Naive thymus-derived CD4-positive, alpha-beta T cell (primary cell): ENCODE data around the gene RNF150. TPM values are rescaled to one million over a fixed set of nuclear protein-coding genes. Genes with fewer than 3 reads are reported as not detected.

Experiments
- ATAC-seq: fragments of 150-1000 bp; cut with Tn5 transposase; 2 replicates; pipeline ENCODE4 v1.10.0; 2021; ENCODE audit warnings: mild to moderate bottlenecking, moderate library complexity
- CTCF ChIA-PET: fragments of 350-600 bp; sonication (Branson Sonifier 250); formaldehyde crosslinking; loops from one replicate; lab custom pipeline; 2021; ENCODE audit warnings: antibody characterized with exemption; lab: Charles Lee
- POLR2A ChIA-PET: fragments of 350-600 bp; sonication (Branson Sonifier 250); formaldehyde crosslinking; loops from one replicate; lab custom pipeline; 2021; ENCODE audit warnings: antibody characterized with exemption, inconsistent platforms; lab: Charles Lee
- DNase-seq, 9 donors: peaks; one replicate each; pipeline versions ENCODE4 v3.0.0 to v3.0.0-alpha.2; 2020 to 2022; ENCODE audit warnings: mixed read lengths in 1 of 9
- H3K27ac ChIP-seq: one replicate; pipeline ENCODE4 v1.7.0; 2013; ENCODE audit warnings: mild to moderate bottlenecking, low read depth, low read length, moderate library complexity
- H3K27me3 ChIP-seq, 2 donors: one replicate each; pipeline ENCODE4 v1.7.0; 2013; ENCODE audit warnings: low read length in 2 of 2, mild to moderate bottlenecking in 2 of 2, moderate library complexity in 2 of 2; ENCODE audit not compliant: control insufficient read depth in 2 of 2, insufficient read depth in 2 of 2
- H3K36me3 ChIP-seq, 3 experiments: 1 replicate in 2 of 3; 2 replicates in 1 of 3; pipeline ENCODE4 v1.7.0; 2013; ENCODE audit warnings: low read length in 3 of 3, mild to moderate bottlenecking in 3 of 3, moderate library complexity in 1 of 3; ENCODE audit not compliant: insufficient read depth in 3 of 3, control insufficient read depth in 2 of 3
- H3K4me1 ChIP-seq, 2 donors: one replicate each; pipeline ENCODE4 v1.7.0; 2013; ENCODE audit warnings: low read length in 2 of 2, mild to moderate bottlenecking in 2 of 2, moderate library complexity in 1 of 2; ENCODE audit not compliant: control insufficient read depth in 2 of 2, insufficient read depth in 2 of 2
- H3K4me3 ChIP-seq: 2 replicates; pipeline ENCODE4 v1.7.0; 2013; ENCODE audit warnings: mild to moderate bottlenecking, low read length
- H3K9me3 ChIP-seq, 3 experiments: 1 replicate in 2 of 3; 2 replicates in 1 of 3; pipeline ENCODE4 v1.7.0; 2013; ENCODE audit warnings: low read length in 3 of 3; ENCODE audit not compliant: control insufficient read depth in 2 of 3
- H3K27ac Mint-ChIP-seq, 9 donors: one replicate each; pipeline ENCODE4 v1.8.0; 2020 to 2022; ENCODE audit warnings: mixed read lengths in 9 of 9, mild to moderate bottlenecking in 8 of 9, moderate library complexity in 5 of 9, inconsistent platforms in 2 of 9
- H3K27me3 Mint-ChIP-seq, 5 donors: one replicate each; pipeline ENCODE4 v1.8.0; 2021 to 2022; ENCODE audit warnings: mixed read lengths in 5 of 5, mild to moderate bottlenecking in 1 of 5
- H3K36me3 Mint-ChIP-seq, 5 donors: one replicate each; pipeline ENCODE4 v1.8.0; 2020 to 2022; ENCODE audit warnings: mixed read lengths in 5 of 5, mild to moderate bottlenecking in 3 of 5, inconsistent platforms in 1 of 5
- H3K4me1 Mint-ChIP-seq, 7 donors: one replicate each; pipeline ENCODE4 v1.8.0; 2020 to 2022; ENCODE audit warnings: mixed read lengths in 7 of 7, mild to moderate bottlenecking in 3 of 7, inconsistent platforms in 1 of 7
- H3K4me3 Mint-ChIP-seq, 10 donors: one replicate each; pipeline ENCODE4 v1.8.0; 2020 to 2022; ENCODE audit warnings: mild to moderate bottlenecking in 10 of 10, mixed read lengths in 10 of 10, moderate library complexity in 6 of 10, inconsistent platforms in 2 of 10
- H3K9me3 Mint-ChIP-seq, 11 donors: one replicate each; pipeline ENCODE4 v1.8.0; 2020 to 2022; ENCODE audit warnings: mixed read lengths in 11 of 11, mild to moderate bottlenecking in 4 of 11, inconsistent platforms in 1 of 11, moderate library complexity in 1 of 11
- intact Hi-C, 2 donors: fragments of 100-400 bp; cut with micrococcal nuclease; formaldehyde crosslinking; loops; one replicate each; pipeline ENCODE4 v1.15.1; 2023
- polyA plus RNA-seq, 2 donors: library from polyadenylated mRNA; unstranded; fragments of 300-500 nt; fragmentation: Illumina TruSeq; gene quantifications; one replicate each; pipeline ENCODE4 v1.2.3, GENCODE V29; 2021
- total RNA-seq, 6 experiments: library from RNA in 5 of 6; stranded (reverse) in 5 of 6; gene quantifications; 1 replicate in 5 of 6; 2 replicates in 1 of 6; pipeline ENCODE4 v1.2.3 and lab custom pipeline; 2021 to 2026

The RNF150 gene
- total and polyA plus RNA-seq, 7 experiments from 2014 or later, result 0.02 TPM; not detected in 6

GRCh38 chr4:140928880-140929279 lies 204.4 kb downstream of the RNF150 start:
- Histone ChIP-seq H3K27ac (no peak overlapping the region), H3K9me3 (no peaks in the 10 kb centered on the region), H3K4me1 (no peaks in the 10 kb centered on the region), H3K27me3 (no peaks in the 10 kb centered on the region), H3K4me3 (no peak overlapping the region), H3K36me3 (no peaks in the 10 kb centered on the region)
- CTCF ChIA-PET, result no interaction called here
- POLR2A ChIA-PET, result no interaction called here
- intact Hi-C loops, result no loop called here
- Mint-ChIP-seq H3K27ac (no peak overlapping the region), H3K36me3 (no peaks in the 10 kb centered on the region), H3K9me3 (peaks cover 0 to 6% (median 0%) of the 10 kb centered on the region in 11 donors), H3K4me1 (no peaks in the 10 kb centered on the region), H3K4me3 (no peak overlapping the region), H3K27me3 (peaks cover 11 to 28% (median 14%) of the 10 kb centered on the region in 5 donors)
- no peak for DNase-seq
- ATAC-seq, result no peak

GRCh38 chr4:140926672-140927071 lies 206.6 kb downstream of the RNF150 start:
- H3K4me3 ChIP-seq, result no peak overlapping the region
- Mint-ChIP-seq H3K9me3 (peaks cover 0 to 6% (median 0%) of the 10 kb centered on the region in 11 donors), H3K4me3 (no peak overlapping the region), H3K36me3 (no peaks in the 10 kb centered on the region), H3K27me3 (peaks cover 5 to 15% (median 7%) of the 10 kb centered on the region in 5 donors), H3K27ac (no peak overlapping the region), H3K4me1 (no peaks in the 10 kb centered on the region)
- no peak for DNase-seq
- ATAC-seq, result no peak
- H3K27me3 ChIP-seq, result no peaks in the 10 kb centered on the region
- H3K9me3 ChIP-seq, result no peaks in the 10 kb centered on the region
- no peaks in the 10 kb centered on the region for H3K36me3 ChIP-seq
- H3K4me1 ChIP-seq, result no peaks in the 10 kb centered on the region
- ChIA-PET CTCF (no interaction called here), POLR2A (no interaction called here)
- intact Hi-C loops, result no loop called here
- no peak overlapping the region for H3K27ac ChIP-seq

GRCh38 chr4:140925417-140925816 lies 207.9 kb downstream of the RNF150 start:
- no peaks in the 10 kb centered on the region for H3K36me3 Mint-ChIP-seq
- no peaks in the 10 kb centered on the region for H3K27me3 ChIP-seq
- no peak overlapping the region for H3K4me3 ChIP-seq
- no peak overlapping the region for H3K4me3 Mint-ChIP-seq
- no peaks in the 10 kb centered on the region for H3K9me3 ChIP-seq
- POLR2A ChIA-PET, result no interaction called here
- DNase-seq (no peak), ATAC-seq (no peak)
- CTCF ChIA-PET, result no interaction called here
- H3K27ac Mint-ChIP-seq, result no peak overlapping the region
- H3K9me3 Mint-ChIP-seq, result peaks cover 0 to 3% (median 0%) of the 10 kb centered on the region in 11 donors
- H3K36me3 ChIP-seq, result no peaks in the 10 kb centered on the region
- H3K27me3 Mint-ChIP-seq, result peaks cover 0 to 4% (median 3%) of the 10 kb centered on the region in 5 donors
- no peak overlapping the region for H3K27ac ChIP-seq
- no peaks in the 10 kb centered on the region for H3K4me1 ChIP-seq
- intact Hi-C loops, result no loop called here
- no peaks in the 10 kb centered on the region for H3K4me1 Mint-ChIP-seq

GRCh38 chr4:140924761-140925392 lies 208.4 kb downstream of the RNF150 start:
- CTCF ChIA-PET, result no interaction called here
- no peak for DNase-seq
- peaks cover 0 to 4% (median 0%) of the 10 kb centered on the region in 11 donors for H3K9me3 Mint-ChIP-seq
- Histone ChIP-seq H3K36me3 (no peaks in the 10 kb centered on the region), H3K27ac (no peak overlapping the region), H3K4me1 (no peaks in the 10 kb centered on the region), H3K27me3 (no peaks in the 10 kb centered on the region), H3K9me3 (no peaks in the 10 kb centered on the region), H3K4me3 (no peak overlapping the region)
- intact Hi-C loops, result no loop called here
- no peak overlapping the region for H3K4me3 Mint-ChIP-seq
- no peak overlapping the region for H3K27ac Mint-ChIP-seq
- ATAC-seq, result no peak
- H3K27me3 Mint-ChIP-seq, result no peaks in the 10 kb centered on the region
- H3K4me1 Mint-ChIP-seq, result no peaks in the 10 kb centered on the region
- H3K36me3 Mint-ChIP-seq, result no peaks in the 10 kb centered on the region
- POLR2A ChIA-PET, result no interaction called here

GRCh38 chr4:140906993-140907962 lies 226.0 kb downstream of the RNF150 start:
- Mint-ChIP-seq H3K4me3 (no peak overlapping the region), H3K9me3 (peaks cover 0 to 3% (median 0%) of the 10 kb centered on the region in 11 donors), H3K27me3 (peaks cover 0 to 19% (median 8%) of the 10 kb centered on the region in 5 donors), H3K4me1 (peaks cover 0 to 2% (median 0%) of the 10 kb centered on the region in 7 donors), H3K36me3 (no peaks in the 10 kb centered on the region), H3K27ac (no peak overlapping the region)
- Histone ChIP-seq H3K4me1 (no peaks in the 10 kb centered on the region), H3K27me3 (no peaks in the 10 kb centered on the region), H3K4me3 (no peak overlapping the region), H3K9me3 (no peaks in the 10 kb centered on the region), H3K36me3 (no peaks in the 10 kb centered on the region), H3K27ac (no peak overlapping the region)
- intact Hi-C loops, result no loop called here
- no peak for ATAC-seq
- POLR2A ChIA-PET, result no interaction called here
- CTCF ChIA-PET, result no interaction called here
- DNase-seq, result no peak

GRCh38 chr4:140904904-140905303 lies 228.4 kb downstream of the RNF150 start:
- Histone ChIP-seq H3K27ac (no peak overlapping the region), H3K9me3 (no peaks in the 10 kb centered on the region), H3K4me1 (no peaks in the 10 kb centered on the region), H3K4me3 (no peak overlapping the region), H3K36me3 (no peaks in the 10 kb centered on the region), H3K27me3 (no peaks in the 10 kb centered on the region)
- ChIA-PET CTCF (no interaction called here), POLR2A (interaction anchor here (0.7 kb wide), 1 partner anchor 220 kb away, joined by 4 read pairs; no protein-coding TSS in a partner anchor)
- peaks cover 2 to 24% (median 13%) of the 10 kb centered on the region in 5 donors for H3K27me3 Mint-ChIP-seq
- peaks cover 0 to 2% (median 0%) of the 10 kb centered on the region in 7 donors for H3K4me1 Mint-ChIP-seq
- no peaks in the 10 kb centered on the region for H3K36me3 Mint-ChIP-seq
- peaks cover 0 to 3% (median 0%) of the 10 kb centered on the region in 11 donors for H3K9me3 Mint-ChIP-seq
- DNase-seq (no peak), ATAC-seq (no peak)
- H3K27ac Mint-ChIP-seq, result no peak overlapping the region
- intact Hi-C loops, result no loop called here
- no peak overlapping the region for H3K4me3 Mint-ChIP-seq
